Fibroblast of skin of abdomen (primary cell): ENCODE measurements around the gene TESK1.
A peak's percentile ranks its signal among the peaks of the same experiment; 100 is the strongest.
"Not testable (repeated sequence)": the region's sequence is repeated elsewhere in the genome, so short reads cannot be mapped to it uniquely, and the experiment has no call there.

Experiments used
- DNase-seq: peaks from one replicate; pipeline ENCODE4 v3.0.0-alpha.2; 2013

Gene TESK1

DNA sequence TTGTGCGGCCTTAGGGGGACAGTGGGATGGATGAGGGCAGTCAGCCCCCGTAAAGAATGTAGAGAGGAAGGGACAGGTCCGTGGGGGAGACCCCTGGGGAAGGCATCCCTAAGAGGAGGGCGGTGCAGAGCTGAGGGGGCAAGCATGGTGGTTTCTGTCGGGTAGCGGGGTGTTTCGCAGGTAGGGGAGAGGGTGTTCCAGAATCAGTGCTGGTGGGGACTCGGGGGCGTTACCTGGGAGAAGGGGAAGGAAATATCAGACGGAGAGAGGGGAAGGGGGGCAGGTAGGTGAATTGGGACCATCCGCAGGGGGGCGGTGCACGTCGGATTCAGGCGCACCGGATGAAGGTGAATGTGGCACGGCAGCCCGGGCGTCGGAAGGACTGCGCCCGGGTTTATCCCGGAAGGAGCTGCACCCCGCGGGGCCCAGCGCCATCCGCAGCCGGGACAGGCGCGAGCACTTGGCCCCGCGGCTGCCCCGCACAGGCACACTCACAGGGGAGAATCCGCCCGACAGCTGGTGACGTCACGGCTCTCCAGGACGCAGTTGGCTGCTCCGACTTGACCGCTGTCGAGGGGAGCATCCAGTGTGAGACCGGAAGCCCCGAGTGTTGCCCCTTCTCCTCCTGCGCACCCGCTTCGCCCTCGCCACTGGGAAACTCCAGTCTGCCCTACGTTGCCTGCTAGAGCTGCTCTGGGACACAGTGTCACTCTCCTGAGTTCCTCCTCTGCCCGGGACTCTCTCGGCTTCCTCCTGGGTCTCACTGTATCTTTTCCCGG, 11.8 kb downstream of the TESK1 start:
- peak; percentile 50 for DNase-seq

DNA sequence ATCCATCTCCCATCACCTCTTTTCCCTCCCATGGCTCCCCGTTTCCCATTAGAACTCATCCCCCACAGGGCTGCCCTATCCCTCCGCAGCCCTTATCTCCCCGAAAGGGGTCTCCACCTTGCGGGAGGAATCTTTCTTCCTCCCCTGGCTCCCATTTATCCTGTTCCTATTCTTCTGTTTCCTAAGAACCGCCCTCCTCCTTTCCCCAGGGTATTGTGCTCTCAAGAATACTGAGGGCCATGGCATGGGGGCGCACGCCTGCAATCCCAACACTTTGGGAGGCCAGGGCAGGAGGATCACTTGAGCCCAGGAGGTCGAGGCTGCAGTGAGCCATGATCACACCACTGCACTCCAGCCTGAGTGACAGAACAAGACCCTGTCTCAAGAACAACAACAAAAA, 12.5 kb downstream of the TESK1 start:
- DNase-seq: no peak

DNA sequence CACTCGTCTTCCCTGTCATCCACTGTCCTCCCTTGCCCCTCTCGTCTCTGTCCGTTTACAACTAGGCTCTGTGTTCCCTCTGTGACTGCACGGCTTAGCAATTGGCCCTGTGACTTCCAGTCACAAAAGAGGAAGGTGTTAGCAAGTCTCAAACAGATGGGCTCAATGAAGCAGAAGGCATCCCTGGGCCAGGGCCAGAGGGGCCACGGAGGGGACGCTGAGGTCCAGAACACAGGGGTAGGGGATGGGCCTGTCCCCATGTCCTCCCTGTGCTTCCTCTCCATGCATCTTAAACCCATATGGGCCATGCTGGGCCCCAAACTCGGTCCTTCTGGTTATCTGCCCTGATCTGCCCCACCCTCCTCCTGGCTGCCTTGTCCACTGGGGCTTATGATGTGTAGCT, 13.3 kb downstream of the TESK1 start, which contains the start of gene CD72:
Gene CD72 (minus strand): TSS at position 89 of the 403 bp plus-strand sequence. CDS start 110 bp downstream, outside the sequence.
- DNase-seq: no peak

DNA sequence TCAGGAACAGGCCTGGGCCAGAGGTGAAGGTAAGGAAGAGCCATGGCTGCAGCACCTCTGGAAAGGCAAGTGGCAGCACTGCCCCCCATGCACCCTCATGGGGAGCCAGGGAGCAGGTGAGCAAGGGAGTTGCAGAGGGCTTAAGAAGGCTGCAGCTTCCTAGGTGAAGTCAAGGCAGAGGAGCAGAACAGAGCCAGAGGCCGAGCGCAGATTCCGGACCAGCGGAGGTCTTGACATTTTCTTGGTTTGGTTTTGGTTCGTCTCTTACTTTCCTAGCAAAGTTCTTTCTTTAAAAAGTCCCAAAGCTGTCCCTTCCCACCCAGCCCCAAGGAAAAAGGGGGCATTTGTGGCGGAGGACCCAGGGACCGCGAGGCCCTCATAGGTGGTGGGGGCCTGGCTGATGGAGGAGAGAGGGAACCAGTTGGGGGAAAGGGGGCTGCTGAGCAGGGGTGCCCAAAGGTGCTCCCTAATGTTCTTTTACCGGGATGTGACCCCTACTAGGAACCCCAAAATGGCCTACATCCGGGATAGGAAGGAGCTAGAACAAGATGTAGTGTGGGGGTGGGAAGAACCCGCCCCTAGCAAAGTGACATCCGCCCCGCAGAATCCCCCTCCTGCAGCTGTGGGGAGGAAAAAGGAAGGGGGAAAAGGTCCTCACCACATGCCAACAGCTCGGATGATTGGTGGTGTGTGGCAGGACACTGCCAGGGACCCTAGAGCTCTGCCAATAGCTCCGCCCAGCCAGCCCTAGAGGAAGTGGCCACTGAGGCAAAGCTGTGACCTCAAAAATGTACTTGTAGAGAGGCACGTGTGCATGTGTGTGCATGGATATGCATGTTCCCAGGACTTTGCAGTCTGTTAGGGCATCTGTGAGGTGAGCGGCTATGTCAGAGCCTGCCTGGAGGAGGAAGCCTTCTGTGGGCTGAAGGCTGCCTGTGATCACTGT, 14.1 kb downstream of the TESK1 start:
- DNase-seq: no peak

DNA sequence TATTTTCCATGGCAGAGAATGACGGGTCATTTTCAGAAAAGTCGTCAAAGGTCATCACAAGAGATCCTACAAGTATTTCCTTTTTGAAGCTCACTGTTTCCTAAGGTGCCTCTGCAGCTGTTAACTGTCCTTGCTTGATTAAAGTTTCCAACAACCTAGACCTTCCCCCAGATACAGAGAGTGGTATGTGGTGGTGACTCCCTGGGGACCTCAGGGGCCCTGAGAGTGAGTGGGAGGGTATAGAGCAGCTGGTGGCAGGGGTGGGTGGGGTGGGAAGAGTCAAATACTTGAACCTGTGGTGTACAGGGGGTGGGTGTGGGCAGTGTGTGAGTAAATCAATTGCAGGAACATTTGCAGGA, 14.7 kb downstream of the TESK1 start:
- DNase-seq: no peak

DNA sequence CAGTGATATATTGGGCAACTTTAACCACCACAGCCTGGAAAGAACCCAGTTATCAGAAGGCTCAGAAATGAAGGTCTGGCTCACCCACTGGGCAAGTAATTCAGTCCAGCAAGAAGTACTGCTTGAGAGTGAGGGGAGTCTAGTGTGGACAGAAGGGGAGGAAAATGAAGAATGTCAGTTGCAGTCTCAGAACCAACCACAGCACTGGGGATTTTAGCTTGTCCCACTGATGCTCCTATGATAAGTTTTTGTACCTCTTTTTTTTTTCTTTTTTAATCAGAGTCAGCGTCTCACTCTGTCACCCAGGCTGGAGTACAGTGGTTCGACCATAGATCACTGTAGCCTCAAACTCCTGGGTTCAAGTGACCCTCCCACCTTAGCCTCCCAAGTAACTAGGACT, 22.5 kb downstream of the TESK1 start:
- DNase-seq: no peak

DNA sequence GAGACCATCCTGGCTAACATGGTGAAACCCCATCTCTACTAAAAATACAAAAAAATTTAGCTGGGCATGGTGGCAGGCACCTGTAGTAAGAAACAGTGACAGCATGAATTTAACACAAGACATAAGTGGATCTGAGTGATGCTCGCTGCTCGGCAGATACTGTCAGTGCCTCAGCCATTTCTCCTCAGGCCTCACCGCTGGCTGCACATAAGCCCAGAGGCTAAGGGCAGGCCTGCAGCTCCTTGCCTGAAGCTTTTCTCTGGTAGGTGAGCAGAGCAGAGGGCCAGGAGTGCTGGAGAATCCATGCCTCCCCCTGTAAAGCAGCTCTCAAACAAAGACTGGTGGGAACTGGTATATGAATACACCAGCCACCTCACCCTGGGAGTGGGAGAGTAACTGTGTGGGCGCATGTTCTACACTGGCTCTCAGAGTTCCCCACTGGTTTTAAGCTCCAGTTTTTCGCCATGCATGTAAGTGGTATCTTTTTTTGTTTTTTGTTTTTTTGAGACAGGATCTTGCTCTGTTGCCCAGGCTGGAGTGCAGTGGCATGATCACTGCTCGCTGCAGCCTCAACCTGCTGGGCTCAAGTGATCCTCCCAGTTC, 23.4 kb downstream of the TESK1 start:
- DNase-seq: no peak

DNA sequence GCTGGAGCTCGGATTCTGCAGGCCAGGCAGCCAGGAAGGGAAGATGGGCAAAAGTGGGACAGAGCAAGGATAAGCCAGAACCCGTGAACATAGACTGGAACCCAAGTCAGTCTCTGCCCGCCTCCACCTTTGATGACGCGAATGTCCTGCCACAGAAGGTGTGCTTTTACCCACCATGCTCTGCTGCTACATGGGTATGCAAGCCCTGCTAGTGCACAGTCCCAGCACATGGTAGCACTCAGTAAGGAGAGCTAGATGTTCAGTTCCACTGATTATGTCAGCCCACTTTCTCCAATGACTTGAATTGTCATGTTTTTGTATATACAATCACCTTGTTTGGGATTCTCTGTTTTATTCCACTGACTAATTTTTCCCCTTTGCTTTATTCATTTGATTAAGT, 24.5 kb downstream of the TESK1 start:
- no peak for DNase-seq

DNA sequence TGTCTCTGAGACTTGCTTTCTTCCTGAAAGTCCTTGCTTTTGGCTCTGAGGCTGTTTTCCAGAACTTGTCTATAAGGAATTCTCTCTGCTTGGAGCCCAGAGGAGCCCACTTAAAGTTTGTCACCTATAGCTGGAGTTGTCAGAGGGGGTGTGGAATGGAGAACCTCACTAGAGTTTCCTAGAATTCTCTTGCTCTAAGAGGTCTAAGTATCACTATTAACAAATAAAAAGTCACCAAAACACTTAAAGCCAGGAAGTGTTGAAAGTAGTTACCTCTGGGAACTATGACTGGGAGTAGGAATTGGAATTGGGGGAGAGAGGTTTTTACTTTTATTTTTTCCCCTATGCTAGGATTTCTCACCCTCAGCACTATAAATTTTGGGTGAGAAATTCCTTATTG, 30.7 kb downstream of the TESK1 start:
- no peak for DNase-seq

DNA sequence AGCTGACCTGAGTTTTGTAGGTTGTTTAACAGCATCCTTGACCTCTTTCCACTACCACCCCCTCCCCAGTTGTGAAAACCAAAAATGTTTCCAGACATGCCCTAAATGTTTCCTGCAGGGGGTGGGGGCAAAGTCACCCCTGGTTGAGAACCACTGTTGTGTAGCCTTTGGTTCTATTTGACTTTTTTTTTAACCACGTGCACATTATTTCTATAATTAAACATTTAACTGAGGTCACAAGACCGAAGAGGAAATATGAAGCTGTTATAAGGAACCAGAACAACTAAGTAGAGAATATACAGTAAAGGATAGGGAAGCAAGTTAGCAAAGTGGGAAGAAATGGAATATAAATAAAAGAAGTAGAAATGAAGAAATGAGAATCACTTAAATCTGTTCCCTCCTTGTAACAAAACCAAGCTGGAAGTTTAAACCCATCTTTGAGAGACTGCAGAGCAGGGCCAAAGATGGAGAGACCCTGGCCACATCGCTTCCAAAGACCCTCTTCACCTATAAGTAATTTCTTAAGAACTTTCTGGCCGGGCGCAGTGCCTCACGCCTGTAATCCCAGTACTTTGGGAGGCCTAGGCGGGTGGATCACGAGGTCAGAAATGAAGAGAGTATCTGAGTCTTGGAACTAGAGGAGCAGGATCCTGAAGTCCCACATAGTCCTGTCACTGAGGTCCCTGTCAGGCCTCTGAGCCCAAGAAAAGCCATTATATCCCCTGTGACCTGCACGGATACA, 31.2 kb downstream of the TESK1 start:
- no peak for DNase-seq

DNA sequence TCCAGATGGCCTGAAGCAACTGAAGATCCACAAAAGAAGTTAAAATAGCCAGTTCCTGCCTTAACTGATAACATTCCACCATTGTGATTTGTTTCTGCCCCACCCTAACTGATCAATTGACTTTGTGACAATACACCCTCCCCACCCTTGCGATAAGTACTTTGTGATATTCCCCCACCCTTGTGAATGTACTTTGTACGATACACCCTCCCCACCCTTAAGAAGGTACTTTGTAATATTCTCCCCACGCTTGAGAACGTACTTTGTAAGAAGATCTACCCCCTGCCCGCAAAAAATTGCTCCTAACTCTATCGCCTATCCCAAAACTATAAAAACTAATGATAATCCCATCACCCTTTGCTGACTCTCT, 31.8 kb downstream of the TESK1 start:
- DNase-seq: not testable (repeated sequence)

DNA sequence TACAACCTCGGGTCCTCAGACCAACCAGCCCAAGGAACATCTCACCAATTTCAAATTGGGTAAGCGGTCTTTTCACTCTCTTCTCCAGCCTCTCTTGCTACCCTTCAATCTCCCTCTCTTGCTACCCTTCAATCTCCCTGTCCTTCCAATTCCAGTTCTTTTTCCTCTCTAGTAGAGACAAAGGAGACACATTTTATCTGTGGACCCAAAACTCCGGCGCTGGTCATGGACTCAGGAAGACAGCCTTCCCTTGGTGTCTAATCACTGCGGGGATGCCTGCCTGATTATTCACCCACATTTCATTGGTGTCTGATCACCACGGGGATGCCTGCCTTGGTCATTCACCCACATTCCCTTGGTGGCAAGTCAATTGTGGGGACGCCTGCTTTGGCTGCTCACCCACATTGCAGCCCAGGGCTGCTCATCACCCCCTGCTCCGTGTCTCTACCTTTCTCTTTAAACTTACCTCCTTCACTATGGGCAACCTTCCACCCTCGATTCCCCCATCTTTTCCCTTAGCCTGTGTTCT, 32.4 kb downstream of the TESK1 start:
- DNase-seq: not testable (repeated sequence)

DNA sequence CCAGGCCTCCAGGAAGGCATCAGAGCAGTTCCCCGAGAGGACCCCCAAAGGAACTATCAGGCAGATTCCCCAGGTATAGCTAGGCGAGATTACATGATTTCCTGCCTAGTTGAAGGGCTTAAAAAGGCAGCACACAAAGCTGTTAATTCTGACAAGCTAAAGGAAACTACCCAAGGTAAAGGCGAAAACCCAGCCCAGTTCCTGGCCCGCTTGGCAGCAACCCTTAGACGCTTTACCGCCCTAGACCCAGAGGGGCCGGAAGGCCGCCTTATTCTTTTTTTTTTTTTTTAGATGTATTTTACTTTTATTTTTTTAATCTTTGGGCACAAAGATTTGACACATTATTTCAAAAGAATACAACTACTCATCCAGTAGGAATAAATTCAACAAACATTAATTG, 33.7 kb downstream of the TESK1 start:
- not testable (repeated sequence) for DNase-seq

DNA sequence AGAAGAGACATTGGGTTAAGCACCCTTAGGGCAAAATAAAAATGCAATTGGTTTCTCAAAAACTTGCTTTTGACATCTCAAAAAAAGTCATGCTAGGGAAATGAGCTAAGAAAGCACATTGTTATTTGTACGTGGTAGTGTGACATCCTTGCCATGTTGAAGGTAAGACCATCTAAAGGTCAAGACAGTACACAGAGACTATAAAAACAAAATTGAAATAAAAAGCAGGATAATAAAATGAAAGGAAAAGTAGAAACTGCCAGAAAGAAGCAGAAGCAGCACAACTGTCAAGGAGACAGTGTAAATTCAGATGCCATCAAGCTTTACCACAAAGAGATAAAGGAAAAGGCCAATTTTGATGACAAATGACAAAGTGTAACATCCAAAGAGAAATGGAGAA, 34.2 kb downstream of the TESK1 start:
- not testable (repeated sequence) for DNase-seq

DNA sequence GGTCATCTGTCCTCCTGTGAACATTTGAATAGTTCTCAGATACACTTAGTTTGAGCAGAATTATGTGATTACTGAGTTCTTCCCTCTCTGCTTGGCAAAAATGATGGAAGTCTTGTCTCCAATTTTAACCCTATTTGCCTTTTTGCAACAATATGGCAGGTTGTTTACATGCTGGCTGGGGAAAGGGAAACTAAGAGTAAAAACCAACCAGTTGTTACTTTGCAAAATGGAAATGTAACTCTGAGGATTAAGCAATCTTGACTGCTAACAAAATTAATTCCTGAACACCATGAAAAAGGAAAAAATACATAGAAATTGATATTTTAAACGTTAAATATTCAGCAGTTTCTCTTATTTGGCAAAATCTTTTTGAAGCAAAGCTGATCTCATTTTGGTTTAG, 34.6 kb downstream of the TESK1 start:
- no peak for DNase-seq

DNA sequence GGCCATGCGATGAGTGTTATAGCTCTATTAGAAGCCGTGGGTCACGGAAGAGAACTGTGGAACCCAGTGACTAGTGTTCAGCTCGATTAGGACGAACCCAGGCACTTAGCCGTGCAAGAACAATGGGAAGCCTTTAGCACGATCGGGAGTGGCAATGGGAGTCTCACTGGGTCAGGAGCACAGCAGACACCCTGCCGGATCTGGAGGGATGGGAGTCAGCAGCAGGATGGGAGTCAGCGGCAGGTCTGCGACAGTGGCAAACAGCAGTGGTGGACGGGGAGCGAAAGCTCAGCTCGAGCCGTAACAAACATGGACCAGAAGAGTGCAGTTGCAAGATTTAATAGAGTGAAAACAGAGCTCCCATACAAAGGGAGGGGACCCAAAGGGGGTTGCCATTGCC, 35.4 kb downstream of the TESK1 start:
- DNase-seq: not testable (repeated sequence)

DNA sequence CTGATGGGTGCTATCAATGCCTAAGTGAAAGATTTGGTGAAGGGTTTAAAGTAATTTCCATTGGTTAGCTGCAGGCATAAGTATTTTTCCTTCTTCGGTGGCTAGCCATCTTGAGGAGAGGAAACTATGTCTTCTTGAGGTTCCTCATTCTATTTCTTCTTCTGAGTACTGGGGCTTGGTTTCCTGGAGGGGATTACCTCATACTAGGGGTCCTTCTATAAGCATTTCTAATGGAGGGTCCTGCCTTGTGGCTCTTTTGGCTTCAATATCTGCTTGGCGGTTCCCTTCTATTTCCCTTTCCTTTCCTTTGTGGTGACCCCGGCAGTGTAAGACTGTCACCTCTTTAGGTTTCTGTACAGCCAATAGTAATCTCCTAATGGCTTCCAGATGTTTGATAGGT, 36.4 kb downstream of the TESK1 start:
- DNase-seq: not testable (repeated sequence)

DNA sequence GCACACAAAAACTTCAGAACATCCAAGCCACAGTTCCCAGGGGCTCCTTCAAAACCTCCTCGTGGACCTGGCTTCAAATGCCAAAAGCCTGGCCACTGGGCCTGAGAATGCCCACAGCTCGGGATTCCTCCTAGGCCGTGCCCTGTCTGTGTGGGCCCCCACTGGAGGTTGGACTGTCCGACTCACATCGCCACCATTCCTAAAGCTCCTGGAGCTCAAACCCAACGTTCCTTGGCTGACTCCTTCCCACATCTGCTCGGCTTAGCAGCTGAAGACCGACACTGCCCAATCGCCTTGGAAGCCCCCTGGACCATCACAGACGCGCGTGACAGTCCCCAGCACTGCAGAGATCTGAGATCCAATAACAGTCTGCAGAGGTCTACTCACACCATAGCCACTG, 38.0 kb downstream of the TESK1 start:
- DNase-seq: no peak

DNA sequence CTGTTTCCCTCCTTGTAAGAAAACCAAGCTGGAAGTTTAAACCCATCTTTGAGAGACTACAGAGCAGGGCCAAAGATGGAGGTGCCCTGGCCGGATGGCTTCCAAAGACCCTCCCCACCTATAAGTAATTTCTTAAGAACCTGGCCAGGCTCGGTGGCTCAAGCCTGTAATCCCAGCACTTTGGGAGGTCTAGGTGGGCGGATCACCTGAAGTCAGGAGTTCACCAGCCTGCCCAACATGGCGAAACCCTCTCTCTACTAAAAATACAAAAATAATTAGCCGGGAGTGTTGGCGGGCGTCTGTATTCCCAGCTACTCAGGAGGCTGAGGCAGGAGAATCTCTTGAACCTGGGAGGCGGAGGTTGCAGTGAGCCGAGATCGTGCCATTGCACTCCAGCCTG, 40.7 kb downstream of the TESK1 start:
- not testable (repeated sequence) for DNase-seq

DNA sequence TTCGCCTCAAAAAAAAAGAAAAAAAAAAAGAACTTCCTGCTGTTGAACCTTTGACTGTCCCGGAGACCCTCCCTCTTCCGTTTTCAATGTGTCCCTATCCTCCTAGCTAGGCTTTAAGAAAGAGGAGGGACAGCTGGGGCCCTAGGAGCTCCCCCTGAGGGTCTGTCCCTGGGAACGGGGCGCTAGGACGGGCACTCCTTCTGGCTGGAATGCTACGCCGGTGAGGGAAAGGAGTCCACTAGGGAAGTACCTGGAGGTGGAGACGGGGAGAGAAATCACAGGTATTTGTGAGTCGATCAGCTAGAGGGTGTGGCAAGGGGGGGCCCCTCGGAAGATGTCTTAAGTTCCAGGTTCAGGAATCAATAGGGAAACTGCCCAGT, 41.1 kb downstream of the TESK1 start:
- DNase-seq: no peak

DNA sequence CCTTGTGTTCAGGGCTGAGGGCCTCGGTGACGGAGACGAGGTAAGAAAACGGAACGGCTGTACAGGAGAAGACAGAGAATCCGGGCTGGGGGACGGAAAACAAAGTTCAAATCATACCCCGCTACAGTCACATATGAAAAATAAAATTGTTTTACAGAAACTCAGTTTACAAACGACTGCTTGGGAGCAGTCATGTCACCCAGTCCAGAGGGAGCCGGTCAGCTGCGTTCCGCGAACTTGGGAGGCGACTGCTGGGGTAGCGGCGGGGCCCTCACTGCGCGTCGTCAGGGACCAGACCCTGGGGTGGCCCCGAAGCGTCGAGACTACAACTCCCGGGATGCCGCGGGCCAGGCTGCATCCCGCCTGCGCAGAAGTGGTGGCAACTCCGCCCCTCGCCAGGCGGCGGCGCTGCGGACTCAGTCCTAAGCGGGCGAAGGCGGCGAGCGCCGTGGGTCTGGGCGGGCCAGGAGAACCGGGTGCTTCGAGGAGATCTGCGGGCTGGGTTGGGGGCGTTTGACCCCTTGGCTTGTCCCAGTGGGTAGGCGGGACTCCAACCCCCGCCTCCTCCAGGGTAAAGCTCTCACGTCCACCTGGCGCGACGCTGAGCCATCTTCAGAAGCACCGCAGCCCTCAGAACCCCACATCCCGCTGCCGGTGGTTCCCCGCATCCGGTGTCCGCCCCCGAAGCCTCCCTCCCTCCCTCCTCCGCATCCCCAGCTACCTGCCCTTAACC, 41.6 kb downstream of the TESK1 start:
- peak; percentile 85 for DNase-seq
